Kidney (tissue), 14 donors: ENCODE data around the gene MAB21L2. TPM values are rescaled to one million over a fixed set of nuclear protein-coding genes. Genes with fewer than 3 reads are reported as not detected.

Experiments used
- DNase-seq, 5 donors: peaks; one replicate each; pipeline ENCODE4 v3.0.0-alpha.2; 2013 to 2020
- FAIRE-seq: peaks from 2 replicates; lab custom pipeline; 2012; peaks lifted over from hg19 to GRCh38; lab: Jason Lieb, UNC
- H3K27ac ChIP-seq, 2 donors: one replicate each; pipeline ENCODE4 v1.7.0; 2013; ENCODE audit warnings: low read depth in 2 of 2, low read length in 2 of 2, inconsistent platforms in 1 of 2
- H3K27me3 ChIP-seq: one replicate; pipeline ENCODE4 v1.7.1; 2013; ENCODE audit warnings: low read length, inconsistent platforms; ENCODE audit not compliant: control insufficient read depth, insufficient read depth
- H3K36me3 ChIP-seq, 3 donors: one replicate each; pipeline versions ENCODE4 v1.7.0 to v1.7.1; 2013; ENCODE audit warnings: low read length in 3 of 3, control low read depth in 1 of 3, inconsistent platforms in 1 of 3; ENCODE audit not compliant: insufficient read depth in 3 of 3, control insufficient read depth in 2 of 3
- H3K4me1 ChIP-seq, 3 donors: one replicate each; pipeline versions ENCODE4 v1.7.0 to v1.7.1; 2013; ENCODE audit warnings: low read length in 3 of 3, inconsistent platforms in 1 of 3, low read depth in 1 of 3; ENCODE audit not compliant: control insufficient read depth in 2 of 3, insufficient read depth in 2 of 3
- H3K4me3 ChIP-seq, 3 donors: one replicate each; pipeline versions ENCODE4 v1.7.0 to v1.8.1; 2013; ENCODE audit warnings: low read length in 3 of 3, control low read depth in 1 of 3, inconsistent platforms in 1 of 3
- H3K9ac ChIP-seq, 3 donors: one replicate each; pipeline versions ENCODE4 v1.7.0 to v1.7.1; 2013; ENCODE audit warnings: low read length in 3 of 3, control low read depth in 1 of 3, inconsistent platforms in 1 of 3
- H3K9me3 ChIP-seq, 3 donors: one replicate each; pipeline versions ENCODE4 v1.7.0 to v1.7.1; 2013; ENCODE audit warnings: low read length in 3 of 3, control low read depth in 1 of 3, inconsistent platforms in 1 of 3; ENCODE audit not compliant: control insufficient read depth in 2 of 3, insufficient read depth in 1 of 3
- CTCF ChIP-seq: IDR thresholded peaks from 3 replicates; pipeline ENCODE4 v1.5.1; 2012; ENCODE audit warnings: mild to moderate bottlenecking, moderate library complexity, borderline replicate concordance; ENCODE audit not compliant: insufficient read depth; ENCODE audit errors: extremely low read depth
- intact Hi-C: fragments of 100-400 bp; cut with DNase I; formaldehyde crosslinking; loops from one replicate; pipeline ENCODE4 v1.11.1; 2022
- polyA plus RNA-seq: library from polyadenylated mRNA; stranded (reverse); fragments of 350-450 nt; fragmentation: Illumina TruSeq; extraction: RNeasy Lipid Tissue Mini Kit (QIAGEN cat#74804); gene quantifications from one replicate; pipeline ENCODE4 v1.2.3, GENCODE V29; 2014; ENCODE audit warnings: low read depth, low replicate concordance; ENCODE audit not compliant: insufficient read depth
- total RNA-seq: library from RNA; stranded (reverse); fragmentation: NEBNext Ultra II Directional; extraction: Animal tissue kit (Norgen Biotek cat#: 25700); gene quantifications from one replicate; pipeline ENCODE4 v1.2.1, GENCODE V29; 2021
- donor health status: control.
- donor health status: control.
- donor health status: control.
- donor health status: control.
- donor health status: control.
- donor health status: DM: yes; HTN: yes; CAD: no.
- donor health status: Normal renal cell carcinoma (clear cell type).

MAB21L2 gene
- total and polyA plus RNA-seq, 2 donors from 2014 or later, result 0.09 TPM; not detected in 1

- Histone ChIP-seq H3K27me3 (no peaks in the 10 kb centered on the region), H3K4me1 (no peaks in the 10 kb centered on the region), H3K9ac (no peak overlapping the region), H3K9me3 (no peaks in the 10 kb centered on the region), H3K27ac (no peak overlapping the region), H3K36me3 (no peaks in the 10 kb centered on the region), H3K4me3 (no peak overlapping the region)
- no peak for TF ChIP-seq CTCF
- DNase-seq (no peak), FAIRE-seq (no peak)
- intact Hi-C loops, result no loop called here
Measured at GRCh38 chr4:150619042-150619441, 37.1 kb downstream of the MAB21L2 start.

- Histone ChIP-seq H3K9ac (no peak overlapping the region), H3K4me1 (no peaks in the 10 kb centered on the region), H3K27ac (no peak overlapping the region), H3K27me3 (no peaks in the 10 kb centered on the region), H3K36me3 (no peaks in the 10 kb centered on the region), H3K9me3 (no peaks in the 10 kb centered on the region), H3K4me3 (no peak overlapping the region)
- FAIRE-seq (no peak), DNase-seq (no peak)
- TF ChIP-seq CTCF, result no peak
- intact Hi-C loops, result no loop called here
Measured at GRCh38 chr4:150624055-150624454, 42.1 kb downstream of the MAB21L2 start.

- FAIRE-seq (no peak), DNase-seq (no peak)
Measured at GRCh38 chr4:150625033-150625432, 43.1 kb downstream of the MAB21L2 start.

More at GRCh38 chr4:150625033-150625432, 43.1 kb downstream of the MAB21L2 start:
- Histone ChIP-seq H3K36me3 (no peaks in the 10 kb centered on the region), H3K9ac (no peak overlapping the region), H3K4me1 (no peaks in the 10 kb centered on the region), H3K4me3 (no peak overlapping the region), H3K27me3 (no peaks in the 10 kb centered on the region), H3K27ac (no peak overlapping the region), H3K9me3 (no peaks in the 10 kb centered on the region)
- intact Hi-C loops, result no loop called here
- TF ChIP-seq CTCF, result no peak
